A549 (cell line): ENCODE measurements around the gene FBXO5. TPM values are rescaled to one million over a fixed set of nuclear protein-coding genes. Genes with fewer than 3 reads are reported as not detected.

ENCODE experiments used
- ATAC-seq, 2 experiments: fragments of 200-7000 bp in 1 of 2; fragments of >200 bp in 1 of 2; cut with Nextera tagmentation in 1 of 2; cut with Tn5 transposase in 1 of 2; 3 replicates each; pipeline versions ENCODE4 v1.8.0 to v1.9.1; 2018 to 2020; ENCODE audit warnings: mild to moderate bottlenecking in 1 of 2, moderate library complexity in 1 of 2
- CTCF ChIA-PET: fragments of 300-600 bp; sonication (Branson Sonifier 250); formaldehyde crosslinking; extraction: SDS; loops from one replicate; lab custom pipeline; 2021; ENCODE audit warnings: antibody characterized with exemption, inconsistent platforms; lab: Yijun Ruan, JAX
- POLR2A ChIA-PET: fragments of 350-600 bp; formaldehyde crosslinking; extraction: SDS; loops from one replicate; lab custom pipeline; 2021; ENCODE audit warnings: antibody characterized with exemption, inconsistent platforms; lab: Yijun Ruan, JAX
- DNase-seq, 2 experiments: peaks; one replicate each; pipeline versions ENCODE4 v3.0.0 to v3.0.0-alpha.2; 2011 to 2016; ENCODE audit warnings: low read depth in 1 of 2, low spot score in 1 of 2
- FAIRE-seq: peaks from 2 replicates; lab custom pipeline; 2011; peaks lifted over from hg19 to GRCh38; lab: Jason Lieb, UNC
- H3K27ac ChIP-seq, 2 experiments: fragments of >200 bp; sonication (Bioruptor Twin); formaldehyde crosslinking; 3 replicates each; pipeline ENCODE4 v1.5.1; 2016 to 2017
- H3K4me1 ChIP-seq: fragments of >200 bp; sonication (Bioruptor Twin); formaldehyde crosslinking; 3 replicates; pipeline ENCODE4 v1.6.1; 2016
- H3K4me2 ChIP-seq: fragments of >200 bp; sonication (Bioruptor Twin); formaldehyde crosslinking; 3 replicates; pipeline ENCODE4 v1.6.1; 2016
- H3K4me3 ChIP-seq: fragments of >200 bp; sonication (Bioruptor Twin); formaldehyde crosslinking; 3 replicates; pipeline ENCODE4 v1.5.1; 2016
- H3K9me3 ChIP-seq: fragments of >200 bp; sonication (Bioruptor Twin); formaldehyde crosslinking; 3 replicates; pipeline ENCODE4 v1.6.1; 2016
- CBX8 ChIP-seq: fragments of 200-600 bp; sonication (generic); IDR thresholded peaks from 2 replicates; pipeline ENCODE4 v1.6.1; 2016
- CHD4 ChIP-seq: fragments of 200-600 bp; sonication (generic); IDR thresholded peaks from 2 replicates; pipeline ENCODE4 v1.6.1; 2016; ENCODE audit warnings: antibody characterized with exemption, mild to moderate bottlenecking, borderline replicate concordance
- CTCF ChIP-seq: fragments of >200 bp; sonication (Bioruptor Twin); formaldehyde crosslinking; IDR thresholded peaks from 3 replicates; pipeline ENCODE4 v1.5.1; 2016
- E2F6 ChIP-seq: IDR thresholded peaks from 2 replicates; pipeline ENCODE4 v1.6.1; 2012; ENCODE audit warnings: low read depth, borderline replicate concordance
- EP300 ChIP-seq, 2 experiments: fragments of >200 bp; sonication (Bioruptor Twin); formaldehyde crosslinking; IDR thresholded peaks; 2 replicates in 1 of 2; 3 replicates in 1 of 2; pipeline ENCODE4 v1.6.1; 2016 to 2017
- GATA3 ChIP-seq: IDR thresholded peaks from 2 replicates; pipeline ENCODE4 v1.6.1; 2012; ENCODE audit warnings: borderline replicate concordance
- HES2 ChIP-seq: fragments of >200 bp; sonication (Bioruptor Twin); formaldehyde crosslinking; IDR thresholded peaks from 2 replicates; pipeline ENCODE4 v1.6.1; 2016
- HOXA7 ChIP-seq: fragments of 250-450 bp; sonication (Bioruptor Pico); IDR thresholded peaks from 2 replicates; pipeline ENCODE4 v1.5.0; 2020; ENCODE audit warnings: mild to moderate bottlenecking, moderate library complexity
- HOXB5 ChIP-seq: fragments of 250-450 bp; sonication (Bioruptor Pico); IDR thresholded peaks from 2 replicates; pipeline ENCODE4 v1.5.0; 2020; ENCODE audit warnings: mild to moderate bottlenecking, moderate library complexity
- JUN ChIP-seq, 2 experiments: fragments of >200 bp; sonication (Bioruptor Twin); formaldehyde crosslinking; IDR thresholded peaks; 2 replicates in 1 of 2; 3 replicates in 1 of 2; pipeline ENCODE4 v1.6.1; 2016 to 2017
- MAFK ChIP-seq: fragments of 450-650 bp; IDR thresholded peaks from 2 replicates; pipeline ENCODE4 v1.6.1; 2014; ENCODE audit not compliant: partially characterized antibody
- MAX ChIP-seq: IDR thresholded peaks from 2 replicates; pipeline ENCODE4 v1.6.1; 2012
- MYC ChIP-seq: IDR thresholded peaks from 2 replicates; pipeline ENCODE4 v1.6.1; 2012; ENCODE audit warnings: mild to moderate bottlenecking, inconsistent platforms, low read length, improper control_type of control experiment, borderline replicate concordance
- NR3C1 ChIP-seq: fragments of >200 bp; sonication (Bioruptor Twin); formaldehyde crosslinking; IDR thresholded peaks from 3 replicates; pipeline ENCODE4 v1.6.1; 2017
- PHF8 ChIP-seq: fragments of 200-600 bp; sonication (generic); IDR thresholded peaks from 2 replicates; pipeline ENCODE4 v1.6.1; 2016; ENCODE audit warnings: low read depth, mild to moderate bottlenecking, antibody characterized with exemption, moderate library complexity, borderline replicate concordance
- POLR2AphosphoS2 ChIP-seq: conservative IDR thresholded peaks from 2 replicates; pipeline ENCODE4 v1.6.1; 2012; ENCODE audit warnings: low read length, improper control_type of control experiment, inconsistent platforms
- RCOR1 ChIP-seq: fragments of 150-350 bp; IDR thresholded peaks from 2 replicates; pipeline ENCODE4 v1.6.1; 2014; ENCODE audit warnings: antibody characterized with exemption, low read length, low read depth
- TFCP2L1 ChIP-seq: fragments of 250-450 bp; sonication (Bioruptor Pico); IDR thresholded peaks from 2 replicates; pipeline ENCODE4 v1.5.0; 2021; ENCODE audit warnings: mild to moderate bottlenecking
- TP53 ChIP-seq: fragments of 250-450 bp; sonication (Bioruptor Pico); IDR thresholded peaks from 2 replicates; pipeline ENCODE4 v1.5.0; 2021; ENCODE audit warnings: mild to moderate bottlenecking, moderate library complexity
- ZC3H11A ChIP-seq: fragments of 450-650 bp; IDR thresholded peaks from 2 replicates; pipeline ENCODE4 v1.6.1; 2014; ENCODE audit warnings: antibody characterized with exemption, mild to moderate bottlenecking
- ZSCAN20 ChIP-seq: fragments of 250-450 bp; sonication (Bioruptor Pico); IDR thresholded peaks from 2 replicates; pipeline ENCODE4 v1.8.0; 2022; ENCODE audit warnings: mild to moderate bottlenecking, moderate library complexity
- WGBS: methylation state at CpG from one replicate; pipeline ENCODE4 v1.1.6; 2017; ENCODE audit errors: missing lambda C conversion rate; 5-methylcytosine and 5-hydroxymethylcytosine counted together
- polyA plus RNA-seq, 4 experiments: library from polyadenylated mRNA; depleted of rRNA in 3 of 4; stranded (reverse); fragments of >200 nt; fragmentation: RNase III in 1 of 4; extraction: RNeasy Plus Mini Kit Qiagen cat#74134 plus additional on column Dnase treatment in 1 of 4; gene quantifications; 2 replicates in 3 of 4; 3 replicates in 1 of 4; pipeline ENCODE4 v1.2.3, GENCODE V29; 2011 to 2017
- TF ChIP-seq, protein P1 (sequence below): fragments of 250-450 bp; sonication (Bioruptor Pico); IDR thresholded peaks from 2 replicates; pipeline ENCODE4 v1.5.0; 2021; ENCODE audit warnings: mild to moderate bottlenecking, moderate library complexity, borderline replicate concordance
- TF ChIP-seq, protein P2 (sequence below): fragments of 200-600 bp; sonication (generic); IDR thresholded peaks from 2 replicates; pipeline ENCODE4 v1.6.1; 2016; ENCODE audit warnings: antibody characterized with exemption, mild to moderate bottlenecking, moderate library complexity

FBXO5 gene
- polyA plus RNA-seq, 2 of the 4 experiments (the other 2 are of a cell fraction), result 14.3 to 29.2 TPM

GRCh38 chr6:152978058-152978457 lies 4.8 kb downstream of the FBXO5 start:
- peaks cover 46% of the 10 kb centered on the region for H3K4me1 ChIP-seq
- ATAC-seq, result no peak
- TF ChIP-seq POLR2AphosphoS2, result no peak
- TF ChIP-seq ZSCAN20 (CRISPR knock-in tag), result no peak
- TF ChIP-seq HOXA7 (CRISPR knock-in tag), result no peak
- TF ChIP-seq CHD4, result no peak
- TF ChIP-seq, protein P1, sequence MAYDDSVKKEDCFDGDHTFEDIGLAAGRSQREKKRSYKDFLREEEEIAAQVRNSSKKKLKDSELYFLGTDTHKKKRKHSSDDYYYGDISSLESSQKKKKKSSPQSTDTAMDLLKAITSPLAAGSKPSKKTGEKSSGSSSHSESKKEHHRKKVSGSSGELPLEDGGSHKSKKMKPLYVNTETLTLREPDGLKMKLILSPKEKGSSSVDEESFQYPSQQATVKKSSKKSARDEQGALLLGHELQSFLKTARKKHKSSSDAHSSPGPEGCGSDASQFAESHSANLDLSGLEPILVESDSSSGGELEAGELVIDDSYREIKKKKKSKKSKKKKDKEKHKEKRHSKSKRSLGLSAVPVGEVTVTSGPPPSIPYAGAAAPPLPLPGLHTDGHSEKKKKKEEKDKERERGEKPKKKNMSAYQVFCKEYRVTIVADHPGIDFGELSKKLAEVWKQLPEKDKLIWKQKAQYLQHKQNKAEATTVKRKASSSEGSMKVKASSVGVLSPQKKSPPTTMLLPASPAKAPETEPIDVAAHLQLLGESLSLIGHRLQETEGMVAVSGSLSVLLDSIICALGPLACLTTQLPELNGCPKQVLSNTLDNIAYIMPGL (CRISPR knock-in tag), result no peak
- TF ChIP-seq GATA3, result no peak
- no peak for TF ChIP-seq MAFK
- TF ChIP-seq CTCF, result no peak
- no peak for TF ChIP-seq CBX8
- no peak for TF ChIP-seq MAX
- TF ChIP-seq HES2, result no peak
- no peak for TF ChIP-seq PHF8
- TF ChIP-seq NR3C1, result no peak
- POLR2A ChIA-PET, result no interaction called here
- WGBS, result 70% methylated on average over 3 of the region's 3 CpGs
- DNase-seq, result no peak
- no peaks in the 10 kb centered on the region for H3K9me3 ChIP-seq
- no peak for FAIRE-seq
- no peak overlapping the region for H3K27ac ChIP-seq
- CTCF ChIA-PET, result interaction anchor here (0.8 to 1.3 kb wide), 3 partner anchors 11 to 22 kb away, joined by 3 to 4 read pairs (median 3); no protein-coding TSS in a partner anchor
- no peak overlapping the region for H3K4me3 ChIP-seq
- H3K4me2 ChIP-seq, result peak overlapping the region; percentile 90; the same call in 2 of the 3 replicates

- Histone ChIP-seq H3K4me2 (peak overlapping the region; percentile 90; the same call in 1 of the 3 replicates), H3K27ac (no peak overlapping the region), H3K9me3 (no peaks in the 10 kb centered on the region), H3K4me1 (peaks cover 46% of the 10 kb centered on the region), H3K4me3 (no peak overlapping the region)
- ChIA-PET CTCF (interaction anchor here (0.8 kb wide), 2 partner anchors 21 to 23 kb away, joined by 3 read pairs; no protein-coding TSS in a partner anchor), POLR2A (no interaction called here)
- TF ChIP-seq ZSCAN20 (CRISPR knock-in tag), result no peak
- no peak for TF ChIP-seq TFCP2L1
- no peak for TF ChIP-seq E2F6
- no peak for TF ChIP-seq ZC3H11A
- ATAC-seq (no peak), FAIRE-seq (no peak), DNase-seq (no peak)
Observed at GRCh38 chr6:152977556-152977955, 5.3 kb downstream of the FBXO5 start.

GRCh38 chr6:152976749-152977148 lies 6.1 kb downstream of the FBXO5 start:
- Histone ChIP-seq H3K9me3 (no peaks in the 10 kb centered on the region), H3K4me1 (peaks cover 46% of the 10 kb centered on the region), H3K4me2 (peak overlapping the region; percentile 90; the same call in 2 of the 3 replicates), H3K4me3 (no peak overlapping the region), H3K27ac (no peak overlapping the region; a peak in 1 of 6 replicates)
- no peak for DNase-seq
- ATAC-seq, result no peak
- 71% methylated on average over 1 of the region's 1 CpG for WGBS
- FAIRE-seq, result no peak
- ChIA-PET POLR2A (no interaction called here), CTCF (no interaction called here)
- no peak for TF ChIP-seq EP300 (IDR thresholded peaks at IDR 0.05)
- no peak for TF ChIP-seq MYC
- TF ChIP-seq TFCP2L1, result no peak
- TF ChIP-seq HES2, result no peak
- no peak for TF ChIP-seq RCOR1
- no peak for TF ChIP-seq TP53 (CRISPR knock-in tag)
- TF ChIP-seq JUN (IDR thresholded peaks at IDR 0.05), result no peak
- no peak for TF ChIP-seq HOXA7 (CRISPR knock-in tag)
- TF ChIP-seq HOXB5 (CRISPR knock-in tag), result no peak
- TF ChIP-seq PHF8, result no peak
- TF ChIP-seq, protein P2, sequence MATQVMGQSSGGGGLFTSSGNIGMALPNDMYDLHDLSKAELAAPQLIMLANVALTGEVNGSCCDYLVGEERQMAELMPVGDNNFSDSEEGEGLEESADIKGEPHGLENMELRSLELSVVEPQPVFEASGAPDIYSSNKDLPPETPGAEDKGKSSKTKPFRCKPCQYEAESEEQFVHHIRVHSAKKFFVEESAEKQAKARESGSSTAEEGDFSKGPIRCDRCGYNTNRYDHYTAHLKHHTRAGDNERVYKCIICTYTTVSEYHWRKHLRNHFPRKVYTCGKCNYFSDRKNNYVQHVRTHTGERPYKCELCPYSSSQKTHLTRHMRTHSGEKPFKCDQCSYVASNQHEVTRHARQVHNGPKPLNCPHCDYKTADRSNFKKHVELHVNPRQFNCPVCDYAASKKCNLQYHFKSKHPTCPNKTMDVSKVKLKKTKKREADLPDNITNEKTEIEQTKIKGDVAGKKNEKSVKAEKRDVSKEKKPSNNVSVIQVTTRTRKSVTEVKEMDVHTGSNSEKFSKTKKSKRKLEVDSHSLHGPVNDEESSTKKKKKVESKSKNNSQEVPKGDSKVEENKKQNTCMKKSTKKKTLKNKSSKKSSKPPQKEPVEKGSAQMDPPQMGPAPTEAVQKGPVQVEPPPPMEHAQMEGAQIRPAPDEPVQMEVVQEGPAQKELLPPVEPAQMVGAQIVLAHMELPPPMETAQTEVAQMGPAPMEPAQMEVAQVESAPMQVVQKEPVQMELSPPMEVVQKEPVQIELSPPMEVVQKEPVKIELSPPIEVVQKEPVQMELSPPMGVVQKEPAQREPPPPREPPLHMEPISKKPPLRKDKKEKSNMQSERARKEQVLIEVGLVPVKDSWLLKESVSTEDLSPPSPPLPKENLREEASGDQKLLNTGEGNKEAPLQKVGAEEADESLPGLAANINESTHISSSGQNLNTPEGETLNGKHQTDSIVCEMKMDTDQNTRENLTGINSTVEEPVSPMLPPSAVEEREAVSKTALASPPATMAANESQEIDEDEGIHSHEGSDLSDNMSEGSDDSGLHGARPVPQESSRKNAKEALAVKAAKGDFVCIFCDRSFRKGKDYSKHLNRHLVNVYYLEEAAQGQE, result no peak
- TF ChIP-seq NR3C1, result no peak
